SJSA1 (cell line): ENCODE data around the gene NEK7. TPM values are rescaled to one million over a fixed set of nuclear protein-coding genes. Genes with fewer than 3 reads are reported as not detected.

Source experiments
- DNase-seq, 2 experiments: peaks; one replicate each; pipeline ENCODE4 v3.0.0-alpha.2; 2015 to 2020; ENCODE audit warnings: low spot score in 2 of 2, low read depth in 1 of 2
- H3K27ac ChIP-seq: fragments of 250-450 bp; sonication (Bioruptor Pico); 2 replicates; pipeline ENCODE4 v1.5.1; 2020; ENCODE audit warnings: mild to moderate bottlenecking, moderate library complexity
- H3K27me3 ChIP-seq: fragments of 250-450 bp; sonication (Bioruptor Pico); replicated peaks from 2 replicates; pipeline ENCODE4 v1.5.1; 2020; ENCODE audit warnings: mild to moderate bottlenecking, moderate library complexity
- H3K36me3 ChIP-seq: fragments of 250-450 bp; sonication (Bioruptor Pico); 2 replicates; pipeline ENCODE4 v1.5.1; 2020; ENCODE audit warnings: mild to moderate bottlenecking
- H3K4me1 ChIP-seq: fragments of 250-450 bp; sonication (Bioruptor Pico); replicated peaks from 2 replicates; pipeline ENCODE4 v1.6.1; 2021; ENCODE audit warnings: mild to moderate bottlenecking
- H3K4me3 ChIP-seq: fragments of 250-450 bp; sonication (Bioruptor Pico); 2 replicates; pipeline ENCODE4 v1.5.1; 2020; ENCODE audit warnings: mild to moderate bottlenecking
- H3K9me3 ChIP-seq: fragments of 250-450 bp; sonication (Bioruptor Pico); replicated peaks from 2 replicates; pipeline ENCODE4 v1.5.1; 2020; ENCODE audit warnings: mild to moderate bottlenecking
- total RNA-seq: library from RNA; depleted of rRNA; stranded (reverse); fragments of >200 nt; shearing (Covaris generic); gene quantifications from 2 replicates; pipeline ENCODE4 v1.2.3, GENCODE V29; 2014; rRNA removed

Gene NEK7
- total RNA-seq, 1 experiment from 2014 or later: 136 TPM

GRCh38 chr1:198363625-198364151 is 206.9 kb downstream of the NEK7 start:
- Histone ChIP-seq H3K9me3 (no peaks in the 10 kb centered on the region), H3K4me1 (no peaks in the 10 kb centered on the region), H3K27me3 (no peaks in the 10 kb centered on the region), H3K4me3 (no peak overlapping the region), H3K36me3 (no peaks in the 10 kb centered on the region), H3K27ac (no peak overlapping the region)
- no peak for DNase-seq

- DNase-seq: no peak
- Histone ChIP-seq H3K4me1 (no peaks in the 10 kb centered on the region), H3K4me3 (no peak overlapping the region), H3K27me3 (no peaks in the 10 kb centered on the region), H3K9me3 (no peaks in the 10 kb centered on the region), H3K36me3 (no peaks in the 10 kb centered on the region), H3K27ac (no peak overlapping the region)
These were observed 207.7 kb downstream of the NEK7 start for GRCh38 chr1:198364471-198364870.

- H3K27me3 ChIP-seq: no peaks in the 10 kb centered on the region
- no peaks in the 10 kb centered on the region for H3K4me1 ChIP-seq
These were observed 210.5 kb downstream of the NEK7 start for GRCh38 chr1:198367296-198367695.

GRCh38 chr1:198370996-198371395 is 214.2 kb downstream of the NEK7 start:
- Histone ChIP-seq H3K4me1 (no peaks in the 10 kb centered on the region), H3K27me3 (no peaks in the 10 kb centered on the region), H3K27ac (no peak overlapping the region), H3K36me3 (no peaks in the 10 kb centered on the region), H3K4me3 (no peak overlapping the region), H3K9me3 (no peaks in the 10 kb centered on the region)
- DNase-seq: no peak

More at GRCh38 chr1:198367296-198367695, 210.5 kb downstream of the NEK7 start:
- Histone ChIP-seq H3K36me3 (no peaks in the 10 kb centered on the region), H3K27ac (no peak overlapping the region), H3K4me3 (no peak overlapping the region), H3K9me3 (no peaks in the 10 kb centered on the region)
- DNase-seq: no peak

Other genes starting within 250 kb of the NEK7 start
- gene LHX9, start 239.6 kb upstream of the NEK7 start, total RNA-seq: 0.03 and 0.53 TPM in 2 replicates